Mesothelial cell of epicardium (in vitro differentiated cells): ENCODE measurements around the gene ADGRV1. TPM values are rescaled to one million over a fixed set of nuclear protein-coding genes. Genes with fewer than 3 reads are reported as not detected.
"Not testable (repeated sequence)": the region's sequence is repeated elsewhere in the genome, so short reads cannot be mapped to it uniquely, and the experiment has no call there.

Source experiments
- DNase-seq, 2 experiments: peaks; one replicate each; pipeline ENCODE4 v3.0.0; 2021; ENCODE audit warnings: low spot score in 2 of 2; ENCODE audit not compliant: unreplicated experiment in 2 of 2
- H3K27ac Mint-ChIP-seq: 2 replicates; pipeline ENCODE4 v1.8.0; 2021; ENCODE audit warnings: mixed read lengths
- H3K27me3 Mint-ChIP-seq: 2 replicates; pipeline ENCODE4 v1.8.0; 2021; ENCODE audit warnings: low read depth, mixed read lengths
- H3K36me3 Mint-ChIP-seq: 2 replicates; pipeline ENCODE4 v1.8.0; 2021; ENCODE audit warnings: mixed read lengths
- H3K4me1 Mint-ChIP-seq: 2 replicates; pipeline ENCODE4 v1.8.0; 2021; ENCODE audit warnings: mixed read lengths
- H3K4me3 Mint-ChIP-seq: 2 replicates; pipeline ENCODE4 v1.8.0; 2021; ENCODE audit warnings: mild to moderate bottlenecking, moderate library complexity, mixed read lengths
- H3K9me3 Mint-ChIP-seq: 2 replicates; pipeline ENCODE4 v1.8.0; 2021; ENCODE audit warnings: mixed read lengths
- CTCF ChIP-seq: fragments of 200-600 bp; sonication (generic); IDR thresholded peaks from one replicate; pipeline ENCODE4 v1.5.0; 2021; ENCODE audit warnings: antibody characterized with exemption; ENCODE audit not compliant: unreplicated experiment
- total RNA-seq: library from RNA; stranded (reverse); gene quantifications from 3 replicates; pipeline ENCODE4 v1.2.1, GENCODE V29; 2021

The ADGRV1 gene
- total RNA-seq, 1 donor from 2014 or later, result 25.4 TPM

GRCh38 chr5:91033370-91033769 lies 474.8 kb downstream of the ADGRV1 start:
- TF ChIP-seq CTCF, result no peak
- H3K4me3 Mint-ChIP-seq, result no peak overlapping the region
- H3K36me3 Mint-ChIP-seq, result no peaks in the 10 kb centered on the region
- H3K9me3 Mint-ChIP-seq, result no peaks in the 10 kb centered on the region
- H3K4me1 Mint-ChIP-seq, result peaks cover 8% of the 10 kb centered on the region
- no peak overlapping the region for H3K27ac Mint-ChIP-seq
- DNase-seq, result no peak
- H3K27me3 Mint-ChIP-seq, result no peaks in the 10 kb centered on the region

GRCh38 chr5:91038180-91038808 lies 479.7 kb downstream of the ADGRV1 start:
- no peak overlapping the region for H3K27ac Mint-ChIP-seq

GRCh38 chr5:91041132-91041531 lies 482.5 kb downstream of the ADGRV1 start:
- not testable (repeated sequence) for H3K27ac Mint-ChIP-seq, DNase-seq, H3K27me3 Mint-ChIP-seq, H3K36me3 Mint-ChIP-seq, H3K4me1 Mint-ChIP-seq, H3K4me3 Mint-ChIP-seq
- H3K9me3 Mint-ChIP-seq, result peaks cover 15% of the 10 kb centered on the region

More at GRCh38 chr5:91038180-91038808, 479.7 kb downstream of the ADGRV1 start:
- no peak for TF ChIP-seq CTCF
- Mint-ChIP-seq H3K27me3 (no peaks in the 10 kb centered on the region), H3K9me3 (no peaks in the 10 kb centered on the region), H3K4me3 (no peak overlapping the region), H3K36me3 (no peaks in the 10 kb centered on the region), H3K4me1 (peaks cover 9% of the 10 kb centered on the region)
- DNase-seq, result no peak

- H3K27me3 Mint-ChIP-seq, result no peaks in the 10 kb centered on the region
- H3K9me3 Mint-ChIP-seq, result peaks cover 23% of the 10 kb centered on the region
- TF ChIP-seq CTCF, result no peak
- H3K4me1 Mint-ChIP-seq, result peaks cover 7% of the 10 kb centered on the region
- H3K36me3 Mint-ChIP-seq, result peaks cover 8% of the 10 kb centered on the region
- H3K4me3 Mint-ChIP-seq, result no peak overlapping the region
- H3K27ac Mint-ChIP-seq, result no peak overlapping the region
- DNase-seq, result no peak
Measured at GRCh38 chr5:91042247-91042935, 483.8 kb downstream of the ADGRV1 start.

- peaks cover 23% of the 10 kb centered on the region for H3K9me3 Mint-ChIP-seq
- peaks cover 7% of the 10 kb centered on the region for H3K4me1 Mint-ChIP-seq
- no peak for TF ChIP-seq CTCF
- H3K27ac Mint-ChIP-seq, result no peak overlapping the region
- H3K4me3 Mint-ChIP-seq, result no peak overlapping the region
- peaks cover 8% of the 10 kb centered on the region for H3K36me3 Mint-ChIP-seq
- DNase-seq, result no peak
- no peaks in the 10 kb centered on the region for H3K27me3 Mint-ChIP-seq
Measured at GRCh38 chr5:91042936-91043255, 484.3 kb downstream of the ADGRV1 start.

- H3K27me3 Mint-ChIP-seq, result no peaks in the 10 kb centered on the region
- no peak overlapping the region for H3K27ac Mint-ChIP-seq
- no peak for TF ChIP-seq CTCF
- H3K4me1 Mint-ChIP-seq, result peaks cover 6% of the 10 kb centered on the region
- no peak overlapping the region for H3K4me3 Mint-ChIP-seq
- peaks cover 8% of the 10 kb centered on the region for H3K36me3 Mint-ChIP-seq
- no peak for DNase-seq
- peaks cover 23% of the 10 kb centered on the region for H3K9me3 Mint-ChIP-seq
Measured at GRCh38 chr5:91048073-91048472, 489.5 kb downstream of the ADGRV1 start.
